GM12891 (cell line): ENCODE results near the gene KRT27.

Source experiments
- DNase-seq: peaks from one replicate; pipeline ENCODE4 v3.0.0; 2011; ENCODE audit warnings: low spot score; ENCODE audit not compliant: insufficient read length
- FAIRE-seq: peaks from 2 replicates; lab custom pipeline; 2011; peaks lifted over from hg19 to GRCh38; lab: Jason Lieb, UNC
- PAX5 ChIP-seq: IDR thresholded peaks from 2 replicates; pipeline ENCODE4 v1.6.1; 2011; ENCODE audit warnings: low read length, moderate library complexity, mild to moderate bottlenecking; ENCODE audit not compliant: insufficient read depth, severe bottlenecking
- POLR2A ChIP-seq: IDR thresholded peaks from 2 replicates; pipeline ENCODE4 v1.6.1; 2011; ENCODE audit warnings: low read depth, low read length, control low read depth
- POLR2AphosphoS5 ChIP-seq: IDR thresholded peaks from 2 replicates; pipeline ENCODE4 v1.6.1; 2011; ENCODE audit warnings: low read depth, low read length, control low read depth
- POU2F2 ChIP-seq: IDR thresholded peaks from 2 replicates; pipeline ENCODE4 v1.6.1; 2011; ENCODE audit warnings: low read depth, mild to moderate bottlenecking, control low read depth, low read length, moderate library complexity
- SPI1 ChIP-seq: IDR thresholded peaks from 2 replicates; pipeline ENCODE4 v1.6.1; 2011; ENCODE audit warnings: low read depth, low read length, control low read depth
- TAF1 ChIP-seq: IDR thresholded peaks from 2 replicates; pipeline ENCODE4 v1.6.1; 2011; ENCODE audit warnings: low read depth, low read length, control low read depth

The KRT27 gene

GRCh38 chr17:40791787-40792436 is 9.6 kb upstream of the KRT27 start:
- TF ChIP-seq POLR2AphosphoS5 (no peak), TAF1 (no peak), POU2F2 (no peak), POLR2A (no peak), PAX5 (no peak), SPI1 (no peak)
- DNase-seq: no peak
- no peak for FAIRE-seq

DNA sequence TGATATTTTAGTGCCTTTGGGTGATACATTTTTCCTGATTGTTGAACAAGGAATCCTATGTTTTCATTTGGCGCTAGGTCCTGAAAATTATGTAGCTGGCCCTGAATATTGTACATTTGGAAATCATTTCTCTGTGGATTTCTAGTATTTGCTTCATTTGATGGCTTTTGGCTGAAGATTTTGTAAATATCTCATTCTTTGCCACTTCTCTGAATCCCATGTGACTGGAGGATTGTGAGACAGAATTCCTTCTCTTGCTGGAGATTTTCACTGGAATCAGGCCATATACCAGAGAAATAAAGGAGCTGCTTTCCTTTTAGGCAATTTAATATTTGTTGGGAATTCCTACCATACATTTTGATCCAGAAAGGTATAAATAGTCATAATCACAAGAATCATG is 8.8 kb upstream of the KRT27 start:
- no peak for TF ChIP-seq POU2F2
- TF ChIP-seq SPI1: no peak
- TF ChIP-seq POLR2AphosphoS5: no peak
- no peak for TF ChIP-seq POLR2A
- no peak for TF ChIP-seq TAF1
- no peak for TF ChIP-seq PAX5
- DNase-seq (no peak), FAIRE-seq (no peak)

- FAIRE-seq: no peak
- DNase-seq: no peak
- TF ChIP-seq TAF1 (no peak), POLR2A (no peak), POU2F2 (no peak), POLR2AphosphoS5 (no peak), PAX5 (no peak), SPI1 (no peak)
Measured at GRCh38 chr17:40779181-40779909, 3.0 kb downstream of the KRT27 start.

DNA sequence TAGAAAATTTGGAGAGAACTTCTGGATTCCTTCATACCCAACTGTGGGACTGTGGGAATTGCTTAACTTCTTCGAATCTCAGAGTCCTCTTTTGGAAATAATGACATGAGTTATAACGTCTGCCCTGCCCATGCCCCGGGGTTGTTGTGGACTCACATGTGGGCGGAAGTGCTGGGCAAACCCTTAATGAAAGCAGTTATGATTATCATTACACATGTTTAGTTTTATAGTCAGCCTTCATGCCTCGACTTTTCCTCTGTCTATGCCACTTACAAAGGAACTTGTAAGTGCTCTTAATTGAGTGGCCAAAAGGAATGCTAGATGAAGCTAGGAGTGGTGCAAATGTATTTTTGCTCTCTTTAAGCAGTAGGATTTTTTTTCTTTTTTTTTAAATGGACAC is 3.9 kb downstream of the KRT27 start:
- no peak for TF ChIP-seq POLR2AphosphoS5
- no peak for TF ChIP-seq PAX5
- no peak for TF ChIP-seq POLR2A
- no peak for TF ChIP-seq TAF1
- TF ChIP-seq SPI1: no peak
- no peak for TF ChIP-seq POU2F2
- no peak for FAIRE-seq
- no peak for DNase-seq

- TF ChIP-seq POU2F2 (no peak), POLR2AphosphoS5 (no peak), SPI1 (no peak), POLR2A (no peak), TAF1 (no peak), PAX5 (no peak)
- DNase-seq (no peak), FAIRE-seq (no peak)
Measured at GRCh38 chr17:40777971-40778370, 4.4 kb downstream of the KRT27 start.

- FAIRE-seq (no peak), DNase-seq (no peak)
- TF ChIP-seq POU2F2 (no peak), POLR2A (no peak), TAF1 (no peak)
Measured at GRCh38 chr17:40777459-40777858, 4.9 kb downstream of the KRT27 start.

DNA sequence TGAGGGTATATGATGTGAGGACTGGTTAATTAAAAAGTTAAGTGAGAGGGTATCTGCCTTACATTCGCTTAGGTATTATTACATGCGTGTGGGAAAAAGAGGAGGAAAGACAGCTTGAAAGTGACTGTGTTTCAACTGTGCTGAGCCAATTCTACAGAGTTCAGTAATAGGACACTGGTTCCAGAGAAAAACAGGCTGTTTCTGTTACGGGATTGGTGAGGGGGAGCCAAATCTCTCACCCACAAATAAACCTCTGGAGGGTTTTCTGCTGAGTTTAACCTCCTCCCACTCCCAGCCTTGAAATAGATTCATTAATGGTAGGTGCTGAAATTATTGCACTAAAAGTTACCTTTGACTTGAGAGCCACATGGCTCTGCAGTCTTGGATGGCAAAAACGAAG is 6.4 kb downstream of the KRT27 start:
- no peak for FAIRE-seq
- DNase-seq: no peak

DNA sequence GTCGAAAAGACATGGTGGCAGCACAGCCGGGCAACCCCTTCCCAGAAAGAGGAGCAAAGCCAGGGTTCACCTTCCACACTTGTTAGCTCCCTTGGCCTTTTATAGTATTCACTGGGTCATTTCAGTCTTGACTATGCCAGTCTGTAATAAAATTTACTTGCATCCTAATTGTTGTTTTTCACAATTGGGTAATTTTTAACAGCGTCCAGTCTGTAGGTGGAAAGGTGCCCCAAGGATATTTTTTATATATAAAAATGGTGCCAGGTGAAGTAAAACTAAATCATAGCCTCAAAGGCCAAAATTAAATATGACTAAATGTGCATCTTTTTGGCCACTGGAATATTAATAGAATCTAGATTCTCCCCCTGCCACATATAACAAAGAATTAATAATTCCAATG is 10.2 kb downstream of the KRT27 start, which contains the start of gene KRT26:
Gene KRT26, minus strand, starts transcription at position 101 of the 400 bp plus-strand sequence. Its CDS starts 88 bp downstream, at position 13.
- no peak for FAIRE-seq
- TF ChIP-seq POLR2AphosphoS5: no peak
- no peak for TF ChIP-seq POU2F2
- no peak for TF ChIP-seq TAF1
- TF ChIP-seq POLR2A: no peak
- no peak for TF ChIP-seq SPI1
- TF ChIP-seq PAX5: no peak
- DNase-seq: no peak

More for the DNA sequence above, 6.4 kb downstream of the KRT27 start:
- no peak for TF ChIP-seq PAX5
- TF ChIP-seq POLR2AphosphoS5: no peak
- no peak for TF ChIP-seq SPI1
- no peak for TF ChIP-seq POU2F2
- no peak for TF ChIP-seq TAF1
- no peak for TF ChIP-seq POLR2A

GRCh38 chr17:40765657-40766056 is 16.7 kb downstream of the KRT27 start:
- DNase-seq: no peak
- no peak for FAIRE-seq
- TF ChIP-seq PAX5 (no peak), POU2F2 (no peak), POLR2AphosphoS5 (no peak), SPI1 (no peak), POLR2A (no peak), TAF1 (no peak)
